ENCODE results near the gene RNF213.
A peak's percentile ranks its signal among the peaks of the same experiment; 100 is the strongest.
"Not testable (repeated sequence)": the region's sequence is repeated elsewhere in the genome, so short reads cannot be mapped to it uniquely, and the experiment has no call there.

RNF213 gene

GRCh38 chr17:80274331-80274730 is 13.7 kb downstream of the RNF213 start:
- no peak for DNase-seq

- no peak for DNase-seq
These were observed 14.3 kb downstream of the RNF213 start for GRCh38 chr17:80274871-80275449.

GRCh38 chr17:80275857-80276256 is 15.2 kb downstream of the RNF213 start:
- DNase-seq, result not testable (repeated sequence)

- no peak for DNase-seq
These were observed 17.4 kb downstream of the RNF213 start for GRCh38 chr17:80277751-80278671.

GRCh38 chr17:80279895-80280294 is 19.2 kb downstream of the RNF213 start:
- DNase-seq, result peak; percentile 18

GRCh38 chr17:80281516-80281915 is 20.9 kb downstream of the RNF213 start:
- no peak for DNase-seq

GRCh38 chr17:80283116-80283852 is 22.6 kb downstream of the RNF213 start:
- DNase-seq, result no peak

GRCh38 chr17:80284631-80285030 is 24.0 kb downstream of the RNF213 start:
- DNase-seq, result no peak

- DNase-seq, result no peak
These were observed 24.7 kb downstream of the RNF213 start for GRCh38 chr17:80285237-80285920.

- DNase-seq, result no peak
These were observed 25.9 kb downstream of the RNF213 start for GRCh38 chr17:80286638-80286960.

- DNase-seq, result no peak
These were observed 26.4 kb downstream of the RNF213 start for GRCh38 chr17:80287038-80287437.

GRCh38 chr17:80287806-80288567 is 27.3 kb downstream of the RNF213 start:
- no peak for DNase-seq

GRCh38 chr17:80289616-80290015 is 29.0 kb downstream of the RNF213 start:
- DNase-seq, result no peak

GRCh38 chr17:80290156-80290555 is 29.5 kb downstream of the RNF213 start:
- no peak for DNase-seq

GRCh38 chr17:80291260-80291659 is 30.6 kb downstream of the RNF213 start:
- no peak for DNase-seq

- DNase-seq, result no peak
These were observed 31.2 kb downstream of the RNF213 start for GRCh38 chr17:80291691-80292487.

GRCh38 chr17:80292521-80292971 is 31.9 kb downstream of the RNF213 start:
- no peak for DNase-seq

- no peak for DNase-seq
These were observed 33.6 kb downstream of the RNF213 start for GRCh38 chr17:80294210-80294609.

GRCh38 chr17:80294653-80295052 is 34.0 kb downstream of the RNF213 start:
- no peak for DNase-seq

- no peak for DNase-seq
These were observed 34.5 kb downstream of the RNF213 start for GRCh38 chr17:80295146-80295545.

GRCh38 chr17:80295559-80295958 is 34.9 kb downstream of the RNF213 start:
- no peak for DNase-seq

Measured in DMS79 treated with DMSO at 0.1 percent for 48 hours (cell line).